Neural progenitor cell (in vitro differentiated cells): Measurements from ENCODE around the gene SESN3.

ENCODE experiments used
- CTCF ChIP-seq: fragments of 200-600 bp; sonication (generic); IDR thresholded peaks from 2 replicates; pipeline ENCODE4 v1.5.1; 2017; ENCODE audit warnings: antibody characterized with exemption, mild to moderate bottlenecking
- EZH2 ChIP-seq: fragments of 200-600 bp; sonication (generic); IDR thresholded peaks from 2 replicates; pipeline ENCODE4 v1.6.1; 2017; ENCODE audit warnings: antibody characterized with exemption, mild to moderate bottlenecking, moderate library complexity
- EZH2phosphoT487 ChIP-seq: fragments of 200-600 bp; sonication (generic); IDR thresholded peaks from 2 replicates; pipeline ENCODE4 v1.6.1; 2017; ENCODE audit warnings: antibody characterized with exemption

- TF ChIP-seq CTCF (no peak), EZH2phosphoT487 (no peak), EZH2 (no peak)
These were observed 107.4 kb downstream of the SESN3 start for GRCh38 chr11:95123556-95123955.
